ENCODE data around the gene NFIB.

The NFIB gene

GRCh38 chr9:14344941-14345353, 31.0 kb upstream of the NFIB start:
- DNase-seq (ENCODE audit: low read depth) = no peak

DNA sequence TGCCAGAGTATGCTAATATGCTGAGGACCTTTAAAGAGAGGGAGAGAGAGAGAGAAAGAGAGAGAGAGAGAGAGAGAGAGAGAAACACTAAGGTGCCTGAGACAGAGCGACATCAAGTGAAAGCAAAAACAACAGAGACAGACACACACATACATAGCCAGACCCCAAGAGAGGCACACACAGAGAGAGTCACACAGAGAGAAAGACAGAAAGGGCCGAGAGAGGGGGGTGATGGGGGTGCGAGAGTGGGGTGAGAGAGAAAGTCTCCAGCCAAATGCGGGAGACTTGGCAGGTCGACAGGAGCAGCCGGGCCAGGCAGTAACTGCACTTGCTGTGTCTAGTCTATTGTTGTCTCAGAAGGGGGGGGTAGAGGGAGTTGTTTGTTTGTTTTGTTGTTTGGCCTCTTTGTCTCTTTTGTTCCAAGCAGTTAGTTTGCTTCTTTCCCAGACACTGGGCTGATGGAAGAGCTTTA, 30.1 kb upstream of the NFIB start:
- DNase-seq (ENCODE audit: low read depth) = no peak

DNA sequence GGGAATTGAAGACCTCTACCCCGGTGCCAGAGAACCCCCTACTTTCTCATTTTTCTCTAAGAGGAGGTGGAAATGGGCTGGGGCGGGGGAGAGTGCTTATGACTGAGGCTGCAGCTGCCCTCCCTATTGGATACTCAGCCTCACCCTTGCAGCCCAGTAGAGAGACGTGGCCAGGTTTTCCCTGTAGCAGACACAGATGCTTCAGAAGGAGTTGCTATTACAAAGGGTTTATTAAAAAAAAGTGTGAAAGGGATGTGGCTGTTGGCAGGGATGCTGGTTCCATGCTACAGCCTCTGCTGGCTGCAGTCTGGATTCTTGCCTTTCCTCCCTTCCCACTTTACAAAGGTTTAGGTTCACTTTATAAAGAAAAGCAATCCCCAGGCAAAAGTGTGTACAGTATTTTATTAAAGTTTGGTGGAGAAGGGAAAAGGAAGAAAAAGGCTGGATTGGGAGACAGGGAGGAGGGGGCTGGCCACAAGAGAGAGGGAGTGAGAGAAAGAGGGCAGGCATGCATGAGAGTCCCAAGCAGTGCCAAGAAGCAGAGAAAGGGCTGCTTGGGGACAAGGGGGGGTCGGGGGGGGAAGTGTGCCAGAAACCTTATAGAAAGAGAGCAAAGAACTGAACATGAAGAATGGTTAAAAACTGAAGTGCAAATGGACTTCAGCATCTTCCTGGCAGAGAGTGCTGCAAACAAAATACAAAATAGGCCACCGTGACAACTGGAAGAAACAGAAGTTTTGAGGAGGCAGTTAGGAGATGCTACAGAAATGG, 29.5 kb upstream of the NFIB start:
- no peak for DNase-seq (ENCODE audit: low read depth)

GRCh38 chr9:14342736-14343135, 28.8 kb upstream of the NFIB start:
- no peak for DNase-seq (ENCODE audit: low read depth)

DNA sequence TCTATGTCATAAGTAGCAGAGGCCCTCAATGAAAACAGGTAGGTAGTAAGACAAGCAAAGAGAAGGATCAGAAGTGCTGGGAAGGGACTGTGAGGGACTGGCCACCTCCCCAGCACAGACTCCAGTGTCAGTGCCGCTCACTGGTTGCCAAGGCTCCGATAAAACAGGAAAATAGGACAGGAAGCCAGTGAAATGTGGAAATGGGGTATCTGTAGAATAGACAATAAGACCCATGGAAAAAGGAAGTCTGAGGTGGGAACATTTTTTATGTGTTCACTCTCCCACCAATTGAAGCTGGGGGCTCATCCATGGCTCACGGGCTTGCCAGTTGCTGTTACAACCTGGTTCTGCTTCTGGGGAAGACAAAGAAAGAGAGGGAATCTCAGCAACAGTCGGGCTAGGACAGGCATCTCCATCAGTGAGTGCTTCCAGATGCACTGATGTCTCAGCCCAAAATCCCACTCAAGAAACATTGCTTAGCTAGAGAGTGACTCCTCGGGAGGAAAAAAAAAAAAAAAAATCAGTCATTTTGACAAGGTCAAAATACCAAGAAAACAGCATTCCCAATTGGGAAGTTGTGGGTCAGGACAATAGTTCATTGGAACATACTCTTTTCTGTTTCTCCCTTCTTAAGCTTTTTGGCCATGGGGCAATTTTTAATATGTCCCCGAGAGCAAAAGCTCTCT, 27.6 kb upstream of the NFIB start:
- DNase-seq (ENCODE audit: low read depth) = no peak

DNA sequence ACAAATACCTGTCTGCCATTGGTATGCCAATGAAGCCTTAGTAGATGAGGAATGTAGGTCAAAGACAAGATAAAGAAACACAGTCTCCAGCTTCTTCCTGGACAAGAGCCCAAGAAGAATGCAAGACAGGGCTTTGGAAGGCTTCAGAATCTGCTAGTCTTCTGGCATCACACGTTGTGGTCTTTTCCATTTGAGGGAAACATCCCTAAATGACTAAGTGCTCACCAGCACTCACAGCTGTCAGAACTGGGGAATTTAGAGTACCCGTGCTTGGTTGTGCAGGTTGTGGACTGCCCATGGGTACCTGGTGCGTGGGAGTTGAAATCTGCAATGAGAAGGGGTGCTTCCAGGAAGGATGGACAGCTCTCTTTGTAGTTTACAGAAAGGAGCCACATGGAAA, 27.1 kb upstream of the NFIB start:
- DNase-seq (ENCODE audit: low read depth) = no peak

GRCh38 chr9:14340219-14340873, 26.4 kb upstream of the NFIB start:
- no peak for DNase-seq (ENCODE audit: low read depth)

DNA sequence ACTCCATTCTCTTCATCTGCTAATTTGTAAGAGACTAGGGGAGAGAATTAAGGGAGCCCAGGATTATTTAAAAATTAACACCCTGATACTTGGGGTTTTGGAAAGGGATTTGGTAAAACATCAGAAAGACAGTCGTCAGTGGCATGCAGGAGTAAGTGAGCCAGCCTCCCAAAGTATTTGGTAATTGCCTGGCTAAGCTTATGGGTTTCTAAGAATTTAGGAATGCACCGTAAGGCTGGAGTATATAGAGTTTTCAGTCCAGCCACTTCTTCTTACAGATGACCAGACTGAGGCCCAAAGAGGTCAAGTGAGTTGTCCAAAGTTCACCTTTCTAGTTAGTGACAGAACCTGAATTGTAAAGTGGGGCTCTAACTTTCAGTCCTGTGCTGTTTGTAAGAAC, 25.8 kb upstream of the NFIB start:
- no peak for DNase-seq (ENCODE audit: low read depth)

DNA sequence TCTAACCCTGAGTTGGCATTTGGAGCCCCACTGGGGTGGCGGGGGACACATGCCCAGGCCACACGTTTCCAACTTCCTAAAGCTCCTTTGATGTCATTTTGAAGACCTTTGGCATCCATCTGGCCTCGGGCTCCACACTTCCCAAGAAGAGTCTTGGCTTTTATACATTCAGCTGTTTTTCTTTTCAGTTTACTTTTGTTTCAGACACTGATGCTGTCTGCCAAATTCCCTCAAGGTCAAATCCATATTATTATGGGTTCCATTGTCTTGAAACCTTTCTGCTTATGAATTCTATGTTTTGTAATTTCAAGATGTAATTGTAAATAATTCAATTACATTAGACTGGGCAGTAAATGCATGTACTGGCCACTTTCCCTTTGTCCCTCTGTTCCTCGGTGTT, 23.7 kb upstream of the NFIB start:
- no peak for DNase-seq (ENCODE audit: low read depth)

DNA sequence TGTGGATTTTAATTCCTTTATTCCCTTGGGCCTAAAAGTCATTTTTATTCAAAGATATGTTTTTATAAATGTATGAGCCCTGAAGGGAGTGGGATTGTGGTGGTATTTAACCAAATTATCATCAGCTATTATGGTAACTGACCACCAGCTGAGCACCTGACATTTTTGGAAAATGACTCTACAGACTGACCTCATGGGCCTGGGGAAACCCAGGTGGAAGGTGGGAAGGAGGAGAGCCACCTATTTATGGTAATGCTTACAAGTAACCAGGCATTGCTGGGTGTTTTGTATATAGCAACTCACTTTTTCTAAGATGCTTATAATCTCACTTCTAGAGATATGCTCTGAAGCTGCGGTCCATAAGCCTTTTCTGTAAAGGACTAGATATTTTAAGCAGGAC, 22.3 kb upstream of the NFIB start:
- no peak for DNase-seq (ENCODE audit: low read depth)

DNA sequence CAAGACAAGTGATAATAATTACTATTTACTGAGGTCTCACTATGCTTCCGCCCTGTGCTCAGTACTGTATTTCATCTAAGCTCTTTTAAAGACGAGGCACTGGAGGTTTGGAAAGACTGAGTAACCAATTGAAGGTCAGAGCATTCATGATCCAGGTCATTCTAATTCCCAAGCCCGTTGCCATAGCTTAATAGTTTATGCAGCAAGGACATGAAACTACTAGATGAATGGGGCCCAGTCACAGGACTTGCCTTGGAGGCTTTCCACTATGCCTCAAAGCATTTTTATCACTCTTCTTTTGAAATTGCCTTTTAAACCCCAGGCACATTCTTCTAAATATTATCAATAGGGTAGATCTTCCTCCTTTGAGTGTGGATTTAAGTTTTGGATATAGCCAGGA, 17.2 kb upstream of the NFIB start:
- DNase-seq (ENCODE audit: low read depth) = no peak

GRCh38 chr9:14327036-14327435, 13.1 kb upstream of the NFIB start:
- no peak for DNase-seq (ENCODE audit: low read depth)

GRCh38 chr9:14326264-14326826, 12.4 kb upstream of the NFIB start:
- DNase-seq (ENCODE audit: low read depth) = no peak

DNA sequence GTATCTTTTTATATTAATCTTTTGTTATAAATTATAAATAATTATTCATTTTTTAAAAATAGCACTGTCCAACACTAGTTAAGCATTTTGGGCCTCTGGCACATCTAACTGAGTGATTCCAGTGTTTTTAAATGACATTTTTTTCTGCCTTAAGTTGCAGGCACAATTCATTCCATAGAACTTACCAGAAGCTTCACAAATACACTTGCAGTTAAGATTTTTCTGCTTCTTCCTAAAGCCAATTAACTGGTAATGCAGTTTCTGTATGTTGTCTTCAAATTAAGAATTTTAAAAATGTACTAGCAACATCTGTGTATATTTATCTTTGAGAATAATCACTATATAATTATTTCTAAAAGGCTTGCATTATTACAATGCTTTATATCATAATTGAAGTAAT, 11.2 kb upstream of the NFIB start:
- no peak for DNase-seq (ENCODE audit: low read depth)

- no peak for DNase-seq (ENCODE audit: low read depth)
Measured at GRCh38 chr9:14323985-14324650, 10.2 kb upstream of the NFIB start.

- no peak for DNase-seq (ENCODE audit: low read depth)
Measured at GRCh38 chr9:14323083-14323971, 9.4 kb upstream of the NFIB start.

- DNase-seq (ENCODE audit: low read depth) = peak; percentile 42
Measured at GRCh38 chr9:14322211-14323082, 8.5 kb upstream of the NFIB start.

- DNase-seq (ENCODE audit: low read depth) = no peak
Measured at GRCh38 chr9:14321517-14322130, 7.7 kb upstream of the NFIB start.

- DNase-seq (ENCODE audit: low read depth) = no peak
Measured at GRCh38 chr9:14320271-14321181, 6.6 kb upstream of the NFIB start.

All from stimulated activated CD8-positive, alpha-beta memory T cell treated with anti-CD3 and anti-CD28 coated beads, Interleukin-15, amount 100 ng/mL, for 24 hours (primary cell).